HEK293 (cell line): Measurements from ENCODE around the gene CHST3.

Source experiments
- CTCF ChIA-PET: fragments of 350-600 bp; formaldehyde crosslinking; extraction: SDS; loops from one replicate; lab custom pipeline; 2021; ENCODE audit warnings: antibody characterized with exemption; lab: Yijun Ruan, JAX
- POLR2A ChIA-PET: fragments of 300-600 bp; formaldehyde crosslinking; extraction: SDS; loops from one replicate; lab custom pipeline; 2020; ENCODE audit warnings: antibody characterized with exemption, inconsistent platforms; lab: Yijun Ruan, JAX
- H3K27ac ChIP-seq: fragments of 200-500 bp; sonication (Bioruptor generic); 2 replicates; pipeline ENCODE4 v1.5.1; 2014; ENCODE audit warnings: low read depth, low read length, control low read depth, inconsistent platforms; ENCODE audit errors: extremely low read depth
- H3K36me3 ChIP-seq, 2 experiments: fragments of 200-500 bp in 1 of 2; sonication (Bioruptor generic) in 1 of 2; 1 replicate in 1 of 2; 2 replicates in 1 of 2; pipeline ENCODE4 v1.5.1; 2014 to 2017; ENCODE audit warnings: inconsistent platforms in 2 of 2, low read length in 2 of 2; ENCODE audit not compliant: control insufficient read depth in 2 of 2, insufficient read depth in 1 of 2
- H3K4me1 ChIP-seq: fragments of 200-500 bp; sonication (Bioruptor generic); 2 replicates; pipeline ENCODE4 v1.5.1; 2014; ENCODE audit warnings: mild to moderate bottlenecking, low read length, inconsistent platforms; ENCODE audit not compliant: control insufficient read depth, insufficient read depth
- H3K4me3 ChIP-seq: 2 replicates; pipeline ENCODE4 v1.5.1; 2011; ENCODE audit warnings: low read depth, mild to moderate bottlenecking, control low read depth, low read length, moderate library complexity
- H3K9me3 ChIP-seq: fragments of 200-500 bp; sonication (Bioruptor generic); 2 replicates; pipeline ENCODE4 v1.5.1; 2014; ENCODE audit warnings: low read depth, low read length, inconsistent platforms; ENCODE audit not compliant: control insufficient read depth, insufficient read depth
- EGR2 ChIP-seq: fragments of 450-650 bp; formaldehyde crosslinking; IDR thresholded peaks from 2 replicates; pipeline ENCODE4 v1.5.1; 2016; ENCODE audit warnings: low read depth, missing biosample characterization, missing genetic modification characterization
- GLIS1 ChIP-seq: fragments of 450-650 bp; formaldehyde crosslinking; IDR thresholded peaks from 2 replicates; pipeline ENCODE4 v1.5.1; 2016; ENCODE audit warnings: missing biosample characterization, missing genetic modification characterization
- KLF1 ChIP-seq: fragments of 450-650 bp; formaldehyde crosslinking; IDR thresholded peaks from 2 replicates; pipeline ENCODE4 v1.5.1; 2016; ENCODE audit warnings: missing biosample characterization, missing genetic modification characterization
- MYNN ChIP-seq: fragments of 450-650 bp; formaldehyde crosslinking; IDR thresholded peaks from 2 replicates; pipeline ENCODE4 v1.5.1; 2016; ENCODE audit warnings: missing biosample characterization, missing genetic modification characterization, borderline replicate concordance
- PRDM10 ChIP-seq: fragments of 450-650 bp; formaldehyde crosslinking; IDR thresholded peaks from 2 replicates; pipeline ENCODE4 v1.5.1; 2016; ENCODE audit warnings: missing biosample characterization, missing genetic modification characterization
- SP7 ChIP-seq: fragments of 450-650 bp; formaldehyde crosslinking; IDR thresholded peaks from 2 replicates; pipeline ENCODE4 v1.5.1; 2016; ENCODE audit warnings: missing biosample characterization, missing genetic modification characterization
- ZBTB11 ChIP-seq: fragments of 450-650 bp; formaldehyde crosslinking; conservative IDR thresholded peaks from 2 replicates; pipeline ENCODE4 v1.5.1; 2016; ENCODE audit warnings: low read depth, missing biosample characterization, missing genetic modification characterization
- ZFHX2 ChIP-seq: fragments of 450-650 bp; formaldehyde crosslinking; conservative IDR thresholded peaks from 2 replicates; pipeline ENCODE4 v1.5.1; 2016; ENCODE audit warnings: missing biosample characterization, missing genetic modification characterization
- ZIC2 ChIP-seq: fragments of 450-650 bp; formaldehyde crosslinking; IDR thresholded peaks from 2 replicates; pipeline ENCODE4 v1.5.1; 2016; ENCODE audit warnings: missing biosample characterization, missing genetic modification characterization
- ZNF16 ChIP-seq: fragments of 450-650 bp; formaldehyde crosslinking; IDR thresholded peaks from 2 replicates; pipeline ENCODE4 v1.5.1; 2016; ENCODE audit warnings: low read depth, missing biosample characterization, missing genetic modification characterization
- ZNF24 ChIP-seq: fragments of 450-650 bp; formaldehyde crosslinking; IDR thresholded peaks from 2 replicates; pipeline ENCODE4 v1.5.1; 2016; ENCODE audit warnings: missing biosample characterization, missing genetic modification characterization
- ZNF341 ChIP-seq: fragments of 450-650 bp; formaldehyde crosslinking; IDR thresholded peaks from 2 replicates; pipeline ENCODE4; 2016; ENCODE audit warnings: low read depth, missing biosample characterization, missing genetic modification characterization
- ZNF561 ChIP-seq: fragments of 450-650 bp; IDR thresholded peaks from 2 replicates; pipeline ENCODE4 v1.5.1; 2018; ENCODE audit warnings: missing biosample characterization, missing genetic modification characterization, borderline replicate concordance
- ZNF580 ChIP-seq: fragments of 450-650 bp; formaldehyde crosslinking; IDR thresholded peaks from 2 replicates; pipeline ENCODE4 v1.5.1; 2016; ENCODE audit warnings: missing biosample characterization, missing genetic modification characterization
- TF ChIP-seq, protein P1 (sequence below): fragments of 450-650 bp; formaldehyde crosslinking; IDR thresholded peaks from 2 replicates; pipeline ENCODE4 v1.5.1; 2017; ENCODE audit warnings: missing biosample characterization, missing genetic modification characterization

CHST3 gene

DNA sequence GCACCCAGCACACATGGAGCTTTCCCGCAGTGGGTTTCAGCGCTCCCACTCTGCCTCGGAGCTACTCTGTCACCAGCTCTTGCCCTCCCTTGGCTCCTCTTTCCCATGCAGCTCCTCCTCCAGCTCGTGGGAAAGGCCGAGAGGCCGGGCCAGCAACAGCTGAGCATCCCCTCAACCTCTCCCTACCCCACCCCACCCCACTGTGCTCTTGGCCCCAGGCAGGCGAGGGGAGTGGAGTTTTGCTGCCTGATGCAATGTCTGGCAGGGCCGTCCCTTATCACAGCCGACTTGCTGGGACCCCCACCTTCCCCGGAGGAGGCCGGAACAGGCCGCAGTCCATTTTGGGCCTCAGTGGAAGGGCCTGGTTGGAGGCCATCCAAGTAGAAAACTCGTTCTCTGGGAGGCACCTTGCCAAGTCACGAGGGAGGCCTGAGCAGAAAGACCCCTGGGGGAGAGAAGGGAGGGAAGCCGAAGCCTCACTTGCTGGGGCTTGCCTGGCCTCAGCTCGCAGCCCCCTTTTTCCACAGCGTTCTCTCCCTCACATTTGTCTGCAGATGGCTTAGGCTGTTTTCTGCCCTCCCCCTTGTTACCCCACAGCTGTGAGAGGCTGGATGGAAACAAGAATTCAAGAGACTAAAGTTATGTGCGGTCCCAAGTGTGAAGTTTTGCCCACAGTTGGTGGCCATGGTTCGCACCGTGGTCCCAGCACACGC is 35.3 kb downstream of the CHST3 start (continued):
- TF ChIP-seq PRDM10, result peak; percentile 98
- no peak for TF ChIP-seq ZNF16 (tag by site-specific recombination)
- TF ChIP-seq ZNF580 (tag by site-specific recombination), result no peak
- TF ChIP-seq ZNF561, result no peak; the same call in 1 of the 2 replicates
- no peak for TF ChIP-seq SP7 (tag by site-specific recombination)
- TF ChIP-seq, all 188 proteins: peak for 29

- peaks cover 12% of the 10 kb centered on the region for H3K4me1 ChIP-seq
- peak; percentile 48; the same call in 1 of the 2 replicates for TF ChIP-seq EGR2
- TF ChIP-seq ZNF341, result peak; percentile 64
- peak; percentile 38; the same call in 1 of the 2 replicates for TF ChIP-seq MYNN (tag by site-specific recombination)
- TF ChIP-seq, protein P1, sequence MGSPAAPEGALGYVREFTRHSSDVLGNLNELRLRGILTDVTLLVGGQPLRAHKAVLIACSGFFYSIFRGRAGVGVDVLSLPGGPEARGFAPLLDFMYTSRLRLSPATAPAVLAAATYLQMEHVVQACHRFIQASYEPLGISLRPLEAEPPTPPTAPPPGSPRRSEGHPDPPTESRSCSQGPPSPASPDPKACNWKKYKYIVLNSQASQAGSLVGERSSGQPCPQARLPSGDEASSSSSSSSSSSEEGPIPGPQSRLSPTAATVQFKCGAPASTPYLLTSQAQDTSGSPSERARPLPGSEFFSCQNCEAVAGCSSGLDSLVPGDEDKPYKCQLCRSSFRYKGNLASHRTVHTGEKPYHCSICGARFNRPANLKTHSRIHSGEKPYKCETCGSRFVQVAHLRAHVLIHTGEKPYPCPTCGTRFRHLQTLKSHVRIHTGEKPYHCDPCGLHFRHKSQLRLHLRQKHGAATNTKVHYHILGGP (tag by site-specific recombination), result no peak
- peak; percentile 90 for TF ChIP-seq ZIC2 (tag by site-specific recombination)
- peak; percentile 56 for TF ChIP-seq GLIS1
- peak; percentile 42; the same call in 1 of the 2 replicates for TF ChIP-seq KLF1 (tag by site-specific recombination)
- no peak for TF ChIP-seq ZBTB11 (tag by site-specific recombination)
- TF ChIP-seq ZNF24 (tag by site-specific recombination), result peak; percentile 88; the same call in 1 of the 2 replicates
- peak; percentile 47 for TF ChIP-seq ZFHX2 (tag by site-specific recombination)
- CTCF ChIA-PET, result interaction anchor here (0.6 to 2.5 kb wide), 2 partner anchors 39 to 48 kb away, joined by 3 to 12 read pairs; no protein-coding TSS in a partner anchor
- no peak overlapping the region for H3K4me3 ChIP-seq
- H3K27ac ChIP-seq, result peak overlapping the region; percentile 45
- no peaks in the 10 kb centered on the region for H3K9me3 ChIP-seq
- H3K36me3 ChIP-seq, result no peaks in the 10 kb centered on the region
- POLR2A ChIA-PET, result no interaction called here
Observed at GRCh38 chr10:72000073-72001032, 36.2 kb downstream of the CHST3 start.
